Measurements from ENCODE around the gene SHROOM3.

GRCh38 chr4:76518241-76518640, 83.2 kb downstream of the SHROOM3 start:
- TF ChIP-seq CTCF (IDR thresholded peaks at IDR 0.05) (no peak), POLR2A (IDR thresholded peaks at IDR 0.05) (no peak), POLR2AphosphoS5 (IDR thresholded peaks at IDR 0.05) (no peak), EP300 (IDR thresholded peaks at IDR 0.05) (no peak)
